Measurements from ENCODE around the gene EFNB2. TPM values are rescaled to one million over a fixed set of nuclear protein-coding genes. Genes with fewer than 3 reads are reported as not detected.

EFNB2 gene
- total and polyA plus RNA-seq, 2 of the 8 experiments (the other 6 are each of a cell fraction or from before 2014, with no cell fraction given): 8.2 to 12.0 TPM

DNA sequence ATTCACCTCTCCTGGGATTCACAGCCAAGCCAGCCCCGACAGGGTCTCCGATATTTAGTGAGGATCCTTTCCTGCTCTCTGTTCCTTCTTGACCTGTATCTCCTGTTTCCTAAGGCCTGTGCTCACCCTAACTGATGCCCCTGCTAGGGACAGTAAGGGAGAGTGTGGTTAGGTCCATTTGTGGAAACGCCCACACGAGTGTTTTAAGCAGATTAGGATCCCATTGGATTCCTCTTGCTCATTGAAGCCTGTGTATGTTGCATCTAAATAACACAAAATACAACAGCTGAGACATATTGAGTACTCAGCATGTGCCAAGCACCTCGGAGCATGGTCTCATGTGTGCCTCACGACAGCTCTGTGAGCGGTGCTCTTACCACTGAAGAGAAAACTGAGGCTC, 64.9 kb downstream of the EFNB2 start:
- POLR2A ChIA-PET (ENCODE audit: partially characterized antibody): no interaction called here

More for the DNA sequence above, 64.9 kb downstream of the EFNB2 start:
- Histone ChIP-seq H2BK120ac (replicated peaks; ENCODE audit: low read depth, low read length) (no peak overlapping the region), H3K18ac (ENCODE audit: extremely low read depth, low read length) (no peak overlapping the region), H3K4ac (replicated peaks; ENCODE audit: insufficient read length, low read depth, low read length) (peak overlapping the region; percentile 32), H3K23me2 (ENCODE audit: low read depth, low read length) (no peaks in the 10 kb centered on the region), H2BK15ac (ENCODE audit: low read length) (no peak overlapping the region), H3K79me1 (ENCODE audit: low read depth, low read length) (no peaks in the 10 kb centered on the region), H2BK20ac (ENCODE audit: low read length) (no peak overlapping the region), H3K36me3 (ENCODE audit: control insufficient read depth in 2 of 4, insufficient read depth in 4 of 4, low read length in 3 of 4) (no peaks in the 10 kb centered on the region), H4K5ac (ENCODE audit: insufficient read length, low read depth, low read length) (no peak overlapping the region), H3K9me3 (ENCODE audit: insufficient read depth in 2 of 2, low read depth in 1 of 2, low read length in 1 of 2) (no peaks in the 10 kb centered on the region), H4K8ac (ENCODE audit: extremely low read depth, insufficient read depth, low read length) (no peak overlapping the region), H2BK12ac (ENCODE audit: low read depth, low read length) (no peak overlapping the region), H2AK5ac (ENCODE audit: low read depth, low read length) (no peak overlapping the region), H3K9ac (replicated peaks in 1 of 4; ENCODE audit: extremely low read depth in 1 of 4, low read depth in 3 of 4, low read length in 3 of 4) (no peak overlapping the region), H3K56ac (replicated peaks; ENCODE audit: insufficient read length, low read depth, low read length) (no peak overlapping the region), H3K27me3 (replicated peaks in 1 of 4; ENCODE audit: control insufficient read depth in 3 of 4, extremely low read depth in 1 of 4, insufficient read depth in 3 of 4, low read length in 3 of 4) (no peaks in the 10 kb centered on the region; a peak in 1 of 7 replicates), H3K79me2 (ENCODE audit: control insufficient read depth in 1 of 2, insufficient read depth in 2 of 2, low read length in 2 of 2) (no peaks in the 10 kb centered on the region), H2BK5ac (ENCODE audit: low read depth, low read length) (no peak overlapping the region), H3K4me2 (ENCODE audit: insufficient read depth in 1 of 2, low read depth in 2 of 2, low read length in 2 of 2) (no peak overlapping the region), H4K20me1 (replicated peaks in 1 of 2; ENCODE audit: control insufficient read depth in 1 of 2, insufficient read depth in 2 of 2, low read length in 2 of 2) (no peaks in the 10 kb centered on the region), H3K27ac (ENCODE audit: low read depth, low read length) (no peak overlapping the region), H4K91ac (replicated peaks; ENCODE audit: insufficient read length, low read length) (no peak overlapping the region), H2AFZ (ENCODE audit: low read length) (no peak overlapping the region), H3K4me3 (ENCODE audit: extremely low read depth in 1 of 4, insufficient read depth in 2 of 4, low read depth in 3 of 4, low read length in 4 of 4) (no peak overlapping the region), H3K4me1 (replicated peaks in 1 of 4; ENCODE audit: control insufficient read depth in 3 of 4, insufficient read depth in 4 of 4, low read length in 3 of 4) (peaks cover 0 to 9% (median 1%) of the 10 kb centered on the region in 4 experiments; a peak in 3 of 7 replicates), H3K23ac (ENCODE audit: insufficient read length) (no peak overlapping the region), H3K14ac (ENCODE audit: insufficient read length) (no peak overlapping the region)
- 92% methylated on average over 6 of the region's 7 CpGs; no CpG with 5 or more reads in 1 of the 2 experiments for WGBS, 2 experiments (ENCODE audit: extremely low coverage in 1 of 2, insufficient coverage in 1 of 2, insufficient read length in 1 of 2, insufficient replicate concordance in 2 of 2, low coverage in 1 of 2, low lambda C conversion rate in 2 of 2, missing lambda C conversion rate in 1 of 2)
- DNase-seq (ENCODE audit: low read depth in 1 of 2, low spot score in 2 of 2) (no peak), FAIRE-seq (no peak)
- CTCF ChIA-PET (ENCODE audit: partially characterized antibody): interaction anchor here (0.6 to 1.4 kb wide), 2 partner anchors 15 to 19 kb away, joined by 3 to 4 read pairs; no protein-coding TSS in a partner anchor
- TF ChIP-seq BACH1 (IDR thresholded peaks at IDR 0.05; ENCODE audit: low read length) (no peak), EP300 (IDR thresholded peaks at IDR 0.05; ENCODE audit: borderline replicate concordance in 1 of 2, low read depth in 2 of 2, low read length in 2 of 2) (no peak), SIX5 (IDR thresholded peaks at IDR 0.05; ENCODE audit: low read depth, low read length) (no peak), RAD21 (IDR thresholded peaks at IDR 0.05 in 1 of 2, conservative IDR thresholded peaks at IDR 0.05 in 1 of 2; ENCODE audit: low read depth in 2 of 2, low read length in 2 of 2) (no peak), ATF2 (IDR thresholded peaks at IDR 0.05; ENCODE audit: low read length) (no peak), TBP (IDR thresholded peaks at IDR 0.05; ENCODE audit: low read depth, low read length) (no peak)
- TF ChIP-seq, protein P1, sequence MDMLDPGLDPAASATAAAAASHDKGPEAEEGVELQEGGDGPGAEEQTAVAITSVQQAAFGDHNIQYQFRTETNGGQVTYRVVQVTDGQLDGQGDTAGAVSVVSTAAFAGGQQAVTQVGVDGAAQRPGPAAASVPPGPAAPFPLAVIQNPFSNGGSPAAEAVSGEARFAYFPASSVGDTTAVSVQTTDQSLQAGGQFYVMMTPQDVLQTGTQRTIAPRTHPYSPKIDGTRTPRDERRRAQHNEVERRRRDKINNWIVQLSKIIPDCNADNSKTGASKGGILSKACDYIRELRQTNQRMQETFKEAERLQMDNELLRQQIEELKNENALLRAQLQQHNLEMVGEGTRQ (IDR thresholded peaks at IDR 0.05; ENCODE audit: low read length): no peak

All from H1 (cell line).